Ammon's horn (tissue), 1 donor: ENCODE data around the gene CAVIN2.

Source experiments
- DNase-seq: peaks from one replicate; pipeline ENCODE4 v3.0.0-alpha.2; 2016; ENCODE audit warnings: low spot score

The CAVIN2 gene

GRCh38 chr2:191864628-191865374 lies 17.9 kb upstream of the CAVIN2 start:
- peak; percentile 57 for DNase-seq

GRCh38 chr2:191863988-191864387 lies 17.1 kb upstream of the CAVIN2 start:
- no peak for DNase-seq

GRCh38 chr2:191862156-191862775 lies 15.4 kb upstream of the CAVIN2 start:
- DNase-seq = no peak

GRCh38 chr2:191860760-191861466 lies 14.0 kb upstream of the CAVIN2 start:
- DNase-seq = no peak

- no peak for DNase-seq
Observed at GRCh38 chr2:191859681-191860080, 12.8 kb upstream of the CAVIN2 start.

- no peak for DNase-seq
Observed at GRCh38 chr2:191857886-191858285, 11.0 kb upstream of the CAVIN2 start.

GRCh38 chr2:191857259-191857805 lies 10.4 kb upstream of the CAVIN2 start:
- DNase-seq = no peak

GRCh38 chr2:191856111-191856876 lies 9.4 kb upstream of the CAVIN2 start:
- no peak for DNase-seq

- DNase-seq = no peak
Observed at GRCh38 chr2:191855382-191855781, 8.5 kb upstream of the CAVIN2 start.

- DNase-seq = no peak
Observed at GRCh38 chr2:191854382-191855372, 7.8 kb upstream of the CAVIN2 start.

- DNase-seq = no peak
Observed at GRCh38 chr2:191853843-191854242, 7.0 kb upstream of the CAVIN2 start.

- DNase-seq = no peak
Observed at GRCh38 chr2:191851158-191851557, 4.3 kb upstream of the CAVIN2 start.

GRCh38 chr2:191848771-191849767 lies 2.2 kb upstream of the CAVIN2 start:
- no peak for DNase-seq

- DNase-seq = no peak
Observed at GRCh38 chr2:191847764-191848163, 876 bp upstream of the CAVIN2 start.

- DNase-seq = no peak
Observed at GRCh38 chr2:191845876-191846514, 893 bp downstream of the CAVIN2 start.

- DNase-seq = peak; percentile 24
Observed at GRCh38 chr2:191845248-191845715, 1.6 kb downstream of the CAVIN2 start.

- DNase-seq = no peak
Observed at GRCh38 chr2:191844706-191845105, 2.2 kb downstream of the CAVIN2 start.

- no peak for DNase-seq
Observed at GRCh38 chr2:191840921-191841320, 6.0 kb downstream of the CAVIN2 start.
